ENCODE results near the gene SCP2. TPM values are rescaled to one million over a fixed set of nuclear protein-coding genes. Genes with fewer than 3 reads are reported as not detected.
"Not testable (repeated sequence)": the region's sequence is repeated elsewhere in the genome, so short reads cannot be mapped to it uniquely, and the experiment has no call there.

Gene SCP2
- total and polyA plus RNA-seq, 8 donors, result 45.7 to 110 (median 70.4) TPM

GRCh38 chr1:52994656-52995055 is 67.6 kb downstream of the SCP2 start:
- Histone ChIP-seq H3K4me1 (no peaks in the 10 kb centered on the region), H3K36me3 (peaks cover 0 to 7% (median 0%) of the 10 kb centered on the region in 3 donors), H3K9me3 (no peaks in the 10 kb centered on the region), H3K27ac (no peak overlapping the region), H3K4me3 (no peak overlapping the region), H3K27me3 (no peaks in the 10 kb centered on the region)
- FAIRE-seq (no peak), ATAC-seq (no peak), DNase-seq (no peak)
- 94 to 95% methylated on average over 6 of the region's 6 CpGs for WGBS, 2 donors
- TF ChIP-seq, protein P1, sequence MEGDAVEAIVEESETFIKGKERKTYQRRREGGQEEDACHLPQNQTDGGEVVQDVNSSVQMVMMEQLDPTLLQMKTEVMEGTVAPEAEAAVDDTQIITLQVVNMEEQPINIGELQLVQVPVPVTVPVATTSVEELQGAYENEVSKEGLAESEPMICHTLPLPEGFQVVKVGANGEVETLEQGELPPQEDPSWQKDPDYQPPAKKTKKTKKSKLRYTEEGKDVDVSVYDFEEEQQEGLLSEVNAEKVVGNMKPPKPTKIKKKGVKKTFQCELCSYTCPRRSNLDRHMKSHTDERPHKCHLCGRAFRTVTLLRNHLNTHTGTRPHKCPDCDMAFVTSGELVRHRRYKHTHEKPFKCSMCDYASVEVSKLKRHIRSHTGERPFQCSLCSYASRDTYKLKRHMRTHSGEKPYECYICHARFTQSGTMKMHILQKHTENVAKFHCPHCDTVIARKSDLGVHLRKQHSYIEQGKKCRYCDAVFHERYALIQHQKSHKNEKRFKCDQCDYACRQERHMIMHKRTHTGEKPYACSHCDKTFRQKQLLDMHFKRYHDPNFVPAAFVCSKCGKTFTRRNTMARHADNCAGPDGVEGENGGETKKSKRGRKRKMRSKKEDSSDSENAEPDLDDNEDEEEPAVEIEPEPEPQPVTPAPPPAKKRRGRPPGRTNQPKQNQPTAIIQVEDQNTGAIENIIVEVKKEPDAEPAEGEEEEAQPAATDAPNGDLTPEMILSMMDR (IDR thresholded peaks at IDR 0.05), result no peak
- intact Hi-C loops (cut with DNase I), result no loop called here

GRCh38 chr1:52996653-52997052 is 69.6 kb downstream of the SCP2 start:
- DNase-seq, result no peak
- Histone ChIP-seq H3K36me3 (peaks cover 0 to 7% (median 0%) of the 10 kb centered on the region in 3 donors), H3K9me3 (no peaks in the 10 kb centered on the region), H3K27ac (no peak overlapping the region), H3K4me3 (no peak overlapping the region), H3K27me3 (no peaks in the 10 kb centered on the region), H3K4me1 (no peaks in the 10 kb centered on the region)
- FAIRE-seq, result no peak
- intact Hi-C loops (cut with DNase I), result no loop called here
- TF ChIP-seq, protein P1 (IDR thresholded peaks at IDR 0.05), result no peak
- no peak for ATAC-seq

GRCh38 chr1:53001128-53001527 is 74.1 kb downstream of the SCP2 start:
- no peak for FAIRE-seq
- Histone ChIP-seq H3K9me3 (no peaks in the 10 kb centered on the region), H3K4me1 (no peaks in the 10 kb centered on the region), H3K36me3 (no peaks in the 10 kb centered on the region), H3K4me3 (no peak overlapping the region), H3K27me3 (no peaks in the 10 kb centered on the region), H3K27ac (no peak overlapping the region)
- DNase-seq, result no peak
- no peak for ATAC-seq
- intact Hi-C loops (cut with DNase I), result no loop called here
- TF ChIP-seq, protein P1 (IDR thresholded peaks at IDR 0.05), result no peak

DNA sequence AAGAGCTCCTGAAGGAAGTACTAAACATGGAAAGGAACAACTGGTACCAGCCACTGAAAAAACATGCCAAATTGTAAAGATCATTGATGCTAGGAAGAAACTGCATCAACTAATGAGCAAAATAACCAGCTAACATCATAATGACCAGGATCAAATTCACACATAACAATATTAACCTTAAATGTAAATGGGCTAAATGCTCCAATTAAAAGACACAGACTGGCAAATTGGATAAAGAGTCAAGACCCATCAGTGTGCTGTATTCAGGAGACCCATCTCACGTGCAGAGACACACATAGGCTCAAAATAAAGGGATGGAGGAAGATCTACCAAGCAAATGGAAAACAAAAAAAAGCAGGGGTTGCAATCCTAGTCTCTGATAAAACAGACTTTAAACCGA is 79.5 kb downstream of the SCP2 start:
- DNase-seq; H3K27ac ChIP-seq; H3K36me3 ChIP-seq; H3K4me1 ChIP-seq; ATAC-seq; H3K4me3 ChIP-seq; FAIRE-seq; H3K27me3 ChIP-seq; intact Hi-C loops (cut with DNase I); H3K9me3 ChIP-seq: not testable (repeated sequence)
- WGBS, 2 donors, result 86 to 91% methylated on average over 1 of the region's 2 CpGs

DNA sequence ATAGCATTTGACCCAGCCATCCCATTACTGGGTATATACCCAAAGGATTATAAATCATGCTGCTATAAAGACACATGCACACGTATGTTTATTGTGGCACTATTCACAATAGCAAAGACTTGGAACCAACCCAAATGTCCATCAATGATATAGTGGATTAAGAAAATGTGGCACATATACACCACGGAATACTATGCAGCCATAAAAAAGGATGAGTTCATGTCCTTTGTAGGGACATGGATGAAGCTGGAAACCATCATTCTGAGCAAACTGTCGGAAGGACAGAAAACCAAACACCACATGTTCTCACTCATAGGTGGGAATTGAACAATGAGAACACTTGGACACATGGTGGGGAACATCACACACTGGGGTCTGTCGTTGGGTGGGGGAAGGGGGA is 83.2 kb downstream of the SCP2 start:
- DNase-seq; H3K27ac ChIP-seq; H3K4me1 ChIP-seq; FAIRE-seq; intact Hi-C loops (cut with DNase I); ATAC-seq; H3K27me3 ChIP-seq; H3K4me3 ChIP-seq; H3K9me3 ChIP-seq; H3K36me3 ChIP-seq: not testable (repeated sequence)
- WGBS, 2 donors, result 88 to 96% methylated on average over 4 of the region's 4 CpGs

DNA sequence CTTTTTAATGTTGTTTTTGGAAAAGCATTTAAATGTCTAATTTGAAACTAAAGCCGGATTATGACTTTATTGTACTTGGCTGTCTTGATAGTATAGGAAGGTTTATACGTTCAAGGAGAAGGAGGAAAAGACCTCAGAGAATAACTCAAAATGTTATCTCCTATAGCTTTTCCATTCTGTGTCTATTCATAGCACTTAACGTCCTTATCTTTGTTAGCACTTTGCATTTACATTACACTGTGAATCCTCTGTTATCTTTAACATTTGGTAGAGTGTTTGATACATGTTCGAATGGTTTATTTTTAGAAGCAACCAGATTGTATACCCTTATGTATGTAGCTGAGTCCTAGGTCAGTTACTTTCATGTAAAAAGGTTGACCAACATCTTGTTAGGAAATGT is 84.1 kb downstream of the SCP2 start:
- H3K4me3 ChIP-seq, result no peak overlapping the region
- intact Hi-C loops (cut with DNase I), result no loop called here
- H3K27me3 ChIP-seq, result no peaks in the 10 kb centered on the region
- no peaks in the 10 kb centered on the region for H3K9me3 ChIP-seq
- no peak for DNase-seq
- TF ChIP-seq, protein P1 (IDR thresholded peaks at IDR 0.05), result no peak
- no peaks in the 10 kb centered on the region for H3K36me3 ChIP-seq
- no peak for ATAC-seq
- no peak overlapping the region for H3K27ac ChIP-seq
- no peak for FAIRE-seq
- 40 to 45% methylated on average over 4 of the region's 4 CpGs for WGBS, 2 donors
- H3K4me1 ChIP-seq, result peaks cover 0 to 7% (median 0%) of the 10 kb centered on the region in 3 donors

All from pancreas (tissue), 10 donors.